Progenitor cell of endocrine pancreas (in vitro differentiated cells): ENCODE measurements around the gene SPOCK2. TPM values are rescaled to one million over a fixed set of nuclear protein-coding genes. Genes with fewer than 3 reads are reported as not detected.
A peak's percentile ranks its signal among the peaks of the same experiment; 100 is the strongest.

Experiments used
- DNase-seq: peaks from one replicate; pipeline ENCODE4 v3.0.0; 2021; ENCODE audit warnings: low spot score; ENCODE audit not compliant: unreplicated experiment
- H3K27ac Mint-ChIP-seq: 2 replicates; pipeline ENCODE4 v1.8.0; 2021; ENCODE audit warnings: mild to moderate bottlenecking, moderate library complexity, mixed read lengths
- H3K27me3 Mint-ChIP-seq: 2 replicates; pipeline ENCODE4 v1.8.0; 2021; ENCODE audit warnings: mixed read lengths
- H3K36me3 Mint-ChIP-seq: 2 replicates; pipeline ENCODE4 v1.8.0; 2022; ENCODE audit warnings: mixed read lengths; ENCODE audit not compliant: insufficient read depth
- H3K4me1 Mint-ChIP-seq: 2 replicates; pipeline ENCODE4 v1.8.0; 2021; ENCODE audit warnings: low read depth, mixed read lengths
- H3K4me3 Mint-ChIP-seq: 2 replicates; pipeline ENCODE4 v1.8.0; 2021; ENCODE audit warnings: low read depth, mild to moderate bottlenecking, moderate library complexity, mixed read lengths
- H3K9me3 Mint-ChIP-seq: 2 replicates; pipeline ENCODE4 v1.8.0; 2021; ENCODE audit warnings: low read depth, mixed read lengths
- CTCF ChIP-seq: fragments of 200-600 bp; sonication (generic); IDR thresholded peaks from one replicate; pipeline ENCODE4 v1.5.0; 2021; ENCODE audit warnings: antibody characterized with exemption, mild to moderate bottlenecking; ENCODE audit not compliant: unreplicated experiment
- total RNA-seq: library from RNA; stranded (reverse); gene quantifications from 2 replicates; pipeline ENCODE4 v1.2.1, GENCODE V29; 2021

The SPOCK2 gene
- total RNA-seq, 1 donor from 2014 or later: 47.7 TPM

GRCh38 chr10:72059843-72060822 lies 28.2 kb downstream of the SPOCK2 start:
- DNase-seq: no peak
- TF ChIP-seq CTCF: no peak
- Mint-ChIP-seq H3K36me3 (peaks cover 2% of the 10 kb centered on the region), H3K9me3 (no peaks in the 10 kb centered on the region), H3K27ac (peak overlapping the region; percentile 37), H3K4me3 (no peak overlapping the region), H3K4me1 (peaks cover 9% of the 10 kb centered on the region), H3K27me3 (no peaks in the 10 kb centered on the region)

- TF ChIP-seq CTCF: no peak
- Mint-ChIP-seq H3K36me3 (no peaks in the 10 kb centered on the region), H3K27ac (no peak overlapping the region), H3K27me3 (no peaks in the 10 kb centered on the region), H3K4me3 (no peak overlapping the region), H3K9me3 (no peaks in the 10 kb centered on the region), H3K4me1 (peaks cover 9% of the 10 kb centered on the region)
- DNase-seq: no peak
These were observed 29.1 kb downstream of the SPOCK2 start for GRCh38 chr10:72058989-72059842.

GRCh38 chr10:72058347-72058898 lies 29.9 kb downstream of the SPOCK2 start:
- Mint-ChIP-seq H3K36me3 (no peaks in the 10 kb centered on the region), H3K9me3 (no peaks in the 10 kb centered on the region), H3K4me3 (no peak overlapping the region), H3K27ac (no peak overlapping the region), H3K27me3 (no peaks in the 10 kb centered on the region), H3K4me1 (peaks cover 9% of the 10 kb centered on the region)
- TF ChIP-seq CTCF: no peak
- no peak for DNase-seq

GRCh38 chr10:72056932-72057751 lies 31.2 kb downstream of the SPOCK2 start:
- peaks cover 9% of the 10 kb centered on the region for H3K4me1 Mint-ChIP-seq
- peak overlapping the region; percentile 62 for H3K27ac Mint-ChIP-seq
- H3K9me3 Mint-ChIP-seq: no peaks in the 10 kb centered on the region
- H3K36me3 Mint-ChIP-seq: no peaks in the 10 kb centered on the region
- H3K27me3 Mint-ChIP-seq: no peaks in the 10 kb centered on the region
- DNase-seq: no peak
- TF ChIP-seq CTCF: no peak
- H3K4me3 Mint-ChIP-seq: no peak overlapping the region
